ENCODE measurements around the gene SESTD1.

Gene SESTD1

GRCh38 chr2:179165356-179166000, 99.2 kb downstream of the SESTD1 start:
- Histone ChIP-seq H3K36me3 (ENCODE audit: control insufficient read depth, insufficient read depth, low read length) (no peaks in the 10 kb centered on the region), H3K27me3 (ENCODE audit: control insufficient read depth, insufficient read depth, low read length) (no peaks in the 10 kb centered on the region)

GRCh38 chr2:179141206-179141605, 123.4 kb downstream of the SESTD1 start:
- Histone ChIP-seq H3K36me3 (ENCODE audit: control insufficient read depth, insufficient read depth, low read length) (no peaks in the 10 kb centered on the region), H3K4me1 (ENCODE audit: control insufficient read depth, insufficient read depth, low read length) (no peaks in the 10 kb centered on the region), H3K27me3 (ENCODE audit: control insufficient read depth, insufficient read depth, low read length) (no peaks in the 10 kb centered on the region), H3K9ac (ENCODE audit: low read length) (no peak overlapping the region), H3K9me3 (ENCODE audit: control insufficient read depth, low read length) (no peaks in the 10 kb centered on the region), H3K4me3 (ENCODE audit: low read length) (no peak overlapping the region)

More at GRCh38 chr2:179165356-179166000, 99.2 kb downstream of the SESTD1 start:
- Histone ChIP-seq H3K4me3 (ENCODE audit: low read length) (no peak overlapping the region), H3K4me1 (ENCODE audit: control insufficient read depth, insufficient read depth, low read length) (no peaks in the 10 kb centered on the region), H3K9ac (ENCODE audit: low read length) (no peak overlapping the region), H3K9me3 (ENCODE audit: control insufficient read depth, low read length) (no peaks in the 10 kb centered on the region)

GRCh38 chr2:179140571-179140970, 124.1 kb downstream of the SESTD1 start:
- H3K4me1 ChIP-seq (ENCODE audit: control insufficient read depth, insufficient read depth, low read length): no peaks in the 10 kb centered on the region
- no peaks in the 10 kb centered on the region for H3K9me3 ChIP-seq (ENCODE audit: control insufficient read depth, low read length)
- H3K27me3 ChIP-seq (ENCODE audit: control insufficient read depth, insufficient read depth, low read length): no peaks in the 10 kb centered on the region
- no peak overlapping the region for H3K9ac ChIP-seq (ENCODE audit: low read length)
- no peak overlapping the region for H3K4me3 ChIP-seq (ENCODE audit: low read length)
- no peaks in the 10 kb centered on the region for H3K36me3 ChIP-seq (ENCODE audit: control insufficient read depth, insufficient read depth, low read length)

- no peaks in the 10 kb centered on the region for H3K4me1 ChIP-seq (ENCODE audit: control insufficient read depth, insufficient read depth, low read length)
- no peaks in the 10 kb centered on the region for H3K27me3 ChIP-seq (ENCODE audit: control insufficient read depth, insufficient read depth, low read length)
- no peaks in the 10 kb centered on the region for H3K9me3 ChIP-seq (ENCODE audit: control insufficient read depth, low read length)
- no peak overlapping the region for H3K4me3 ChIP-seq (ENCODE audit: low read length)
- H3K9ac ChIP-seq (ENCODE audit: low read length): no peak overlapping the region
- H3K36me3 ChIP-seq (ENCODE audit: control insufficient read depth, insufficient read depth, low read length): no peaks in the 10 kb centered on the region
These were observed 125.1 kb downstream of the SESTD1 start for GRCh38 chr2:179139506-179139905.

GRCh38 chr2:179137200-179137759, 127.4 kb downstream of the SESTD1 start:
- Histone ChIP-seq H3K4me1 (ENCODE audit: control insufficient read depth, insufficient read depth, low read length) (no peaks in the 10 kb centered on the region), H3K4me3 (ENCODE audit: low read length) (no peak overlapping the region), H3K9ac (ENCODE audit: low read length) (no peak overlapping the region), H3K9me3 (ENCODE audit: control insufficient read depth, low read length) (no peaks in the 10 kb centered on the region), H3K36me3 (ENCODE audit: control insufficient read depth, insufficient read depth, low read length) (no peaks in the 10 kb centered on the region), H3K27me3 (ENCODE audit: control insufficient read depth, insufficient read depth, low read length) (no peaks in the 10 kb centered on the region)

GRCh38 chr2:179133016-179133415, 131.6 kb downstream of the SESTD1 start:
- no peaks in the 10 kb centered on the region for H3K4me1 ChIP-seq (ENCODE audit: control insufficient read depth, insufficient read depth, low read length)
- H3K4me3 ChIP-seq (ENCODE audit: low read length): no peak overlapping the region
- H3K9me3 ChIP-seq (ENCODE audit: control insufficient read depth, low read length): no peaks in the 10 kb centered on the region
- H3K27me3 ChIP-seq (ENCODE audit: control insufficient read depth, insufficient read depth, low read length): no peaks in the 10 kb centered on the region
- no peaks in the 10 kb centered on the region for H3K36me3 ChIP-seq (ENCODE audit: control insufficient read depth, insufficient read depth, low read length)
- no peak overlapping the region for H3K9ac ChIP-seq (ENCODE audit: low read length)

- no peaks in the 10 kb centered on the region for H3K36me3 ChIP-seq (ENCODE audit: control insufficient read depth, insufficient read depth, low read length)
- H3K9ac ChIP-seq (ENCODE audit: low read length): no peak overlapping the region
- H3K4me3 ChIP-seq (ENCODE audit: low read length): no peak overlapping the region
- H3K27me3 ChIP-seq (ENCODE audit: control insufficient read depth, insufficient read depth, low read length): no peaks in the 10 kb centered on the region
- no peaks in the 10 kb centered on the region for H3K9me3 ChIP-seq (ENCODE audit: control insufficient read depth, low read length)
- no peaks in the 10 kb centered on the region for H3K4me1 ChIP-seq (ENCODE audit: control insufficient read depth, insufficient read depth, low read length)
These were observed 132.6 kb downstream of the SESTD1 start for GRCh38 chr2:179132076-179132475.

- no peaks in the 10 kb centered on the region for H3K36me3 ChIP-seq (ENCODE audit: control insufficient read depth, insufficient read depth, low read length)
- no peaks in the 10 kb centered on the region for H3K9me3 ChIP-seq (ENCODE audit: control insufficient read depth, low read length)
- no peaks in the 10 kb centered on the region for H3K27me3 ChIP-seq (ENCODE audit: control insufficient read depth, insufficient read depth, low read length)
- H3K4me3 ChIP-seq (ENCODE audit: low read length): no peak overlapping the region
- H3K4me1 ChIP-seq (ENCODE audit: control insufficient read depth, insufficient read depth, low read length): no peaks in the 10 kb centered on the region
- no peak overlapping the region for H3K9ac ChIP-seq (ENCODE audit: low read length)
These were observed 134.1 kb downstream of the SESTD1 start for GRCh38 chr2:179130560-179130959.

- Histone ChIP-seq H3K9me3 (ENCODE audit: control insufficient read depth, low read length) (no peaks in the 10 kb centered on the region), H3K36me3 (ENCODE audit: control insufficient read depth, insufficient read depth, low read length) (no peaks in the 10 kb centered on the region), H3K4me1 (ENCODE audit: control insufficient read depth, insufficient read depth, low read length) (no peaks in the 10 kb centered on the region), H3K27me3 (ENCODE audit: control insufficient read depth, insufficient read depth, low read length) (no peaks in the 10 kb centered on the region), H3K4me3 (ENCODE audit: low read length) (no peak overlapping the region), H3K9ac (ENCODE audit: low read length) (no peak overlapping the region)
These were observed 134.9 kb downstream of the SESTD1 start for GRCh38 chr2:179129574-179130238.

GRCh38 chr2:179125404-179125803, 139.2 kb downstream of the SESTD1 start:
- H3K4me3 ChIP-seq (ENCODE audit: low read length): no peak overlapping the region
- no peaks in the 10 kb centered on the region for H3K9me3 ChIP-seq (ENCODE audit: control insufficient read depth, low read length)
- no peaks in the 10 kb centered on the region for H3K27me3 ChIP-seq (ENCODE audit: control insufficient read depth, insufficient read depth, low read length)
- no peaks in the 10 kb centered on the region for H3K4me1 ChIP-seq (ENCODE audit: control insufficient read depth, insufficient read depth, low read length)
- H3K9ac ChIP-seq (ENCODE audit: low read length): no peak overlapping the region
- no peaks in the 10 kb centered on the region for H3K36me3 ChIP-seq (ENCODE audit: control insufficient read depth, insufficient read depth, low read length)

- Histone ChIP-seq H3K9ac (ENCODE audit: low read length) (no peak overlapping the region), H3K4me3 (ENCODE audit: low read length) (no peak overlapping the region), H3K4me1 (ENCODE audit: control insufficient read depth, insufficient read depth, low read length) (no peaks in the 10 kb centered on the region), H3K36me3 (ENCODE audit: control insufficient read depth, insufficient read depth, low read length) (no peaks in the 10 kb centered on the region), H3K9me3 (ENCODE audit: control insufficient read depth, low read length) (no peaks in the 10 kb centered on the region), H3K27me3 (ENCODE audit: control insufficient read depth, insufficient read depth, low read length) (no peaks in the 10 kb centered on the region)
These were observed 140.3 kb downstream of the SESTD1 start for GRCh38 chr2:179124282-179124681.

- no peak overlapping the region for H3K4me3 ChIP-seq (ENCODE audit: low read length)
- H3K36me3 ChIP-seq (ENCODE audit: control insufficient read depth, insufficient read depth, low read length): no peaks in the 10 kb centered on the region
- no peak overlapping the region for H3K9ac ChIP-seq (ENCODE audit: low read length)
- H3K27me3 ChIP-seq (ENCODE audit: control insufficient read depth, insufficient read depth, low read length): no peaks in the 10 kb centered on the region
- no peaks in the 10 kb centered on the region for H3K9me3 ChIP-seq (ENCODE audit: control insufficient read depth, low read length)
- no peaks in the 10 kb centered on the region for H3K4me1 ChIP-seq (ENCODE audit: control insufficient read depth, insufficient read depth, low read length)
These were observed 141.4 kb downstream of the SESTD1 start for GRCh38 chr2:179123272-179123662.

Measured in mucosa of stomach (tissue), 1 donor.